AG04449 (cell line): ENCODE results near the gene NR2C2.

Experiments
- CTCF ChIA-PET: fragments of 350-600 bp; formaldehyde crosslinking; extraction: SDS; loops from one replicate; lab custom pipeline; 2021; ENCODE audit warnings: antibody characterized with exemption; lab: Yijun Ruan, JAX
- POLR2A ChIA-PET: fragments of 400-600, 350-600 bp; formaldehyde crosslinking; extraction: SDS; loops from one replicate; lab custom pipeline; 2020; ENCODE audit warnings: antibody characterized with exemption, inconsistent platforms; lab: Yijun Ruan, JAX
- DNase-seq: peaks from one replicate; pipeline ENCODE4 v3.0.0-alpha.2; 2010; ENCODE audit warnings: low read depth, low spot score
- H3K4me3 ChIP-seq: 2 replicates; pipeline ENCODE4 v1.5.1; 2011; ENCODE audit warnings: low read depth, mild to moderate bottlenecking, control low read depth, low read length
- CTCF ChIP-seq: IDR thresholded peaks from one replicate; pipeline ENCODE4 v1.5.1; 2011; ENCODE audit warnings: mild to moderate bottlenecking, moderate library complexity, low read length, control low read depth, inconsistent platforms; ENCODE audit not compliant: insufficient read depth; ENCODE audit errors: missing control alignments

NR2C2 gene

GRCh38 chr3:15032650-15033049 is 85.3 kb downstream of the NR2C2 start:
- H3K4me3 ChIP-seq: no peak overlapping the region
- ChIA-PET POLR2A (no interaction called here), CTCF (interaction anchor here (0.9 kb wide), 1 partner anchor 108 kb away, joined by 3 read pairs; no protein-coding TSS in a partner anchor)
- TF ChIP-seq CTCF: no peak
- no peak for DNase-seq

GRCh38 chr3:15033103-15033502 is 85.7 kb downstream of the NR2C2 start:
- no peak overlapping the region for H3K4me3 ChIP-seq
- POLR2A ChIA-PET: no interaction called here

GRCh38 chr3:15038306-15038705 is 90.9 kb downstream of the NR2C2 start:
- ChIA-PET POLR2A (no interaction called here), CTCF (interaction anchor here (1.5 to 1.9 kb wide), 2 partner anchors 13 to 117 kb away, joined by 4 to 6 read pairs; no protein-coding TSS in a partner anchor)

More at GRCh38 chr3:15033103-15033502, 85.7 kb downstream of the NR2C2 start:
- no peak for TF ChIP-seq CTCF
- DNase-seq: no peak
- CTCF ChIA-PET: interaction anchor here (0.9 kb wide), 1 partner anchor 108 kb away, joined by 3 read pairs; no protein-coding TSS in a partner anchor

GRCh38 chr3:15040844-15041243 is 93.5 kb downstream of the NR2C2 start:
- H3K4me3 ChIP-seq: no peak overlapping the region
- TF ChIP-seq CTCF: no peak
- ChIA-PET POLR2A (no interaction called here), CTCF (interaction anchor here (1.9 kb wide), 1 partner anchor 10 kb away, joined by 4 read pairs; no protein-coding TSS in a partner anchor)
- no peak for DNase-seq

More at GRCh38 chr3:15038306-15038705, 90.9 kb downstream of the NR2C2 start:
- no peak for TF ChIP-seq CTCF
- no peak overlapping the region for H3K4me3 ChIP-seq
- DNase-seq: no peak

- ChIA-PET CTCF (interaction anchor here (1.9 kb wide), 1 partner anchor 9 kb away, joined by 4 read pairs; no protein-coding TSS in a partner anchor), POLR2A (no interaction called here)
- no peak for DNase-seq
- H3K4me3 ChIP-seq: no peak overlapping the region
- TF ChIP-seq CTCF: no peak
These were observed 94.6 kb downstream of the NR2C2 start for GRCh38 chr3:15041950-15042349.

- TF ChIP-seq CTCF: no peak
- POLR2A ChIA-PET: no interaction called here
- CTCF ChIA-PET: no interaction called here
These were observed 95.6 kb downstream of the NR2C2 start for GRCh38 chr3:15042936-15043335.

More at GRCh38 chr3:15042936-15043335, 95.6 kb downstream of the NR2C2 start:
- DNase-seq: no peak
- H3K4me3 ChIP-seq: no peak overlapping the region
